ENCODE results near the gene TSSK6. TPM values are rescaled to one million over a fixed set of nuclear protein-coding genes. Genes with fewer than 3 reads are reported as not detected.
A peak's percentile ranks its signal among the peaks of the same experiment; 100 is the strongest.

The TSSK6 gene
- polyA plus RNA-seq, 4 donors = 1.6 to 3.4 (median 1.9) TPM

DNA sequence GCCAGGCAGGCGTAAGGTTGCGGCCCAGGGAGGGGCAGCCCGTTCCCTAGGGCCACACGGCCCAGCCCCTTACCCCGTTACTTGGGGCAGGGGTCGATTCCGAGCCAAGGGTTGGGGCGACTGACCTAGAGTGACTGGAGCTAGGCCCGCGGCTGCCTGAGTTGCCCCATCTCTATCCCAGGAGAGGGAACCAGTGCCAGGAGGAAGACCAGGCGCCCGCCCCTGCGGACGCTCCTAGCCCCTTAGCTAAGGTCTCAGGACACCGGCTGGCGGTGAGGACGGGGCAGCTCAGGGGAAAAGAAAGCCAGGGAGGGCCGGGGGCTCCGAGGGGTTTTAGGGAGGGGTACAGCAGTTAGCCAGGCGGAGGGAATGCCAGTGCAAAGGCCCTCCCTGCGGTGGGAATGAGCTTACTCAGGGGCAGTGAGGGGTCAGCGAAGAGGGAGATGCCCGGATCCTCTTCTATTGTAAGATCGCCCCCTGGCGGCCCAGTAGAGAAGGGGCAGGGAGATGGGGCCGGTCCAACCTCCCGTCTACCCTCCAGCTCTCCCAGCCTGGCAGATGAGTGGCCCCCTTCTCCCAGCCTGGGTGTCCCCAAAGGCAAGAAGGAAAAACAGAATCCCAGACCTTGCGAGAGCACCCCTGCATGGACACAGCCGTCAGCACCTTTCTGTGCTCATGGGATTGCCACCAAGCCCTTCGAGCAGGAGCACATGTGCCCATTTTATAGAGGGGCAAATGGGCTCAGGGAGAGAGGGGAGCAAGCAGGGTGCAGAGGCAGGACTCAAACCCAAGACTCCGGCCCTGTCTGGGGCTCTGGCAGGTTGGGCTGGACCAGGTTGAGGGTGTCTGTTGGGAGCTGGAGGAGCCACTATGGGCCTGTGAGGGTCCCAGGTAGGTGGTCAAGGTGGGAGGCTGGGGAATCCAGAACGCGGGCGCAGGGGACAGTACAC, 39.0 kb upstream of the TSSK6 start:
- 70 to 74% (median 73%) methylated on average over 34 of the region's 34 CpGs for WGBS, 3 donors
- H3K9me3 ChIP-seq (ENCODE audit: control insufficient read depth in 2 of 2, insufficient read depth in 1 of 2, low read depth in 1 of 2, low read length in 1 of 2) = peaks cover 0 to 5% of the 10 kb centered on the region in 2 donors
- DNase-seq (peak in 1 of 2 donors; percentile 51), FAIRE-seq (no peak)
- H3K4me1 ChIP-seq (ENCODE audit: control insufficient read depth in 3 of 3, insufficient read depth in 2 of 3, low read depth in 1 of 3, low read length in 2 of 3) = no peaks in the 10 kb centered on the region
- no peaks in the 10 kb centered on the region for H3K27me3 ChIP-seq (ENCODE audit: control insufficient read depth in 3 of 3, insufficient read depth in 3 of 3, low read length in 3 of 3)
- H3K36me3 ChIP-seq (ENCODE audit: control insufficient read depth in 3 of 3, insufficient read depth in 2 of 3, low read depth in 1 of 3, low read length in 3 of 3) = no peaks in the 10 kb centered on the region
- H3K4me3 ChIP-seq (ENCODE audit: low read depth in 1 of 3, low read length in 3 of 3) = no peak overlapping the region
- H3K27ac ChIP-seq (ENCODE audit: low read depth in 1 of 3, low read length in 2 of 3) = no peak overlapping the region

- no peaks in the 10 kb centered on the region for H3K27me3 ChIP-seq (ENCODE audit: control insufficient read depth in 3 of 3, insufficient read depth in 3 of 3, low read length in 3 of 3)
- no peak overlapping the region for H3K27ac ChIP-seq (ENCODE audit: low read depth in 1 of 3, low read length in 2 of 3)
- no peaks in the 10 kb centered on the region for H3K4me1 ChIP-seq (ENCODE audit: control insufficient read depth in 3 of 3, insufficient read depth in 2 of 3, low read depth in 1 of 3, low read length in 2 of 3)
- 84 to 90% (median 89%) methylated on average over 10 of the region's 10 CpGs for WGBS, 3 donors
- DNase-seq (no peak), FAIRE-seq (no peak)
- no peaks in the 10 kb centered on the region for H3K36me3 ChIP-seq (ENCODE audit: control insufficient read depth in 3 of 3, insufficient read depth in 2 of 3, low read depth in 1 of 3, low read length in 3 of 3)
- H3K9me3 ChIP-seq (ENCODE audit: control insufficient read depth in 2 of 2, insufficient read depth in 1 of 2, low read depth in 1 of 2, low read length in 1 of 2) = peaks cover 0 to 5% of the 10 kb centered on the region in 2 donors
- H3K4me3 ChIP-seq (ENCODE audit: low read depth in 1 of 3, low read length in 3 of 3) = no peak overlapping the region
Measured at GRCh38 chr19:19553670-19554069, 38.3 kb upstream of the TSSK6 start.

- peaks cover 0 to 5% of the 10 kb centered on the region in 2 donors for H3K9me3 ChIP-seq (ENCODE audit: control insufficient read depth in 2 of 2, insufficient read depth in 1 of 2, low read depth in 1 of 2, low read length in 1 of 2)
- DNase-seq (peak; percentile 35 to 41), FAIRE-seq (no peak)
- no peak overlapping the region for H3K27ac ChIP-seq (ENCODE audit: low read depth in 1 of 3, low read length in 2 of 3)
- no peak overlapping the region for H3K4me3 ChIP-seq (ENCODE audit: low read depth in 1 of 3, low read length in 3 of 3)
- 45 to 48% (median 47%) methylated on average over 6 of the region's 6 CpGs for WGBS, 3 donors
- H3K36me3 ChIP-seq (ENCODE audit: control insufficient read depth in 3 of 3, insufficient read depth in 2 of 3, low read depth in 1 of 3, low read length in 3 of 3) = no peaks in the 10 kb centered on the region
- no peaks in the 10 kb centered on the region for H3K27me3 ChIP-seq (ENCODE audit: control insufficient read depth in 3 of 3, insufficient read depth in 3 of 3, low read length in 3 of 3)
- no peaks in the 10 kb centered on the region for H3K4me1 ChIP-seq (ENCODE audit: control insufficient read depth in 3 of 3, insufficient read depth in 2 of 3, low read depth in 1 of 3, low read length in 2 of 3)
Measured at GRCh38 chr19:19552798-19553197, 37.5 kb upstream of the TSSK6 start.

- Histone ChIP-seq H3K4me1 (ENCODE audit: control insufficient read depth in 3 of 3, insufficient read depth in 2 of 3, low read depth in 1 of 3, low read length in 2 of 3) (no peaks in the 10 kb centered on the region), H3K9me3 (ENCODE audit: control insufficient read depth in 2 of 2, insufficient read depth in 1 of 2, low read depth in 1 of 2, low read length in 1 of 2) (peaks cover 0 to 5% of the 10 kb centered on the region in 2 donors), H3K36me3 (ENCODE audit: control insufficient read depth in 3 of 3, insufficient read depth in 2 of 3, low read depth in 1 of 3, low read length in 3 of 3) (no peaks in the 10 kb centered on the region), H3K27ac (ENCODE audit: low read depth in 1 of 3, low read length in 2 of 3) (no peak overlapping the region), H3K27me3 (ENCODE audit: control insufficient read depth in 3 of 3, insufficient read depth in 3 of 3, low read length in 3 of 3) (no peaks in the 10 kb centered on the region), H3K4me3 (ENCODE audit: low read depth in 1 of 3, low read length in 3 of 3) (no peak overlapping the region)
- FAIRE-seq (no peak), DNase-seq (no peak)
- 70 to 78% (median 75%) methylated on average over 14 of the region's 14 CpGs for WGBS, 3 donors
Measured at GRCh38 chr19:19551853-19552192, 36.5 kb upstream of the TSSK6 start.

- no peak for DNase-seq
- Histone ChIP-seq H3K36me3 (ENCODE audit: control insufficient read depth in 3 of 3, insufficient read depth in 2 of 3, low read depth in 1 of 3, low read length in 3 of 3) (no peaks in the 10 kb centered on the region), H3K4me1 (ENCODE audit: control insufficient read depth in 3 of 3, insufficient read depth in 2 of 3, low read depth in 1 of 3, low read length in 2 of 3) (no peaks in the 10 kb centered on the region), H3K27ac (ENCODE audit: low read depth in 1 of 3, low read length in 2 of 3) (no peak overlapping the region), H3K4me3 (ENCODE audit: low read depth in 1 of 3, low read length in 3 of 3) (no peak overlapping the region), H3K27me3 (ENCODE audit: control insufficient read depth in 3 of 3, insufficient read depth in 3 of 3, low read length in 3 of 3) (no peaks in the 10 kb centered on the region), H3K9me3 (ENCODE audit: control insufficient read depth in 2 of 2, insufficient read depth in 1 of 2, low read depth in 1 of 2, low read length in 1 of 2) (peaks cover 0 to 5% of the 10 kb centered on the region in 2 donors)
- WGBS, 3 donors = 81 to 84% (median 81%) methylated on average over 10 of the region's 10 CpGs
- FAIRE-seq = no peak
Measured at GRCh38 chr19:19550972-19551852, 35.9 kb upstream of the TSSK6 start.

GRCh38 chr19:19550485-19550929, 35.2 kb upstream of the TSSK6 start:
- Histone ChIP-seq H3K4me1 (ENCODE audit: control insufficient read depth in 3 of 3, insufficient read depth in 2 of 3, low read depth in 1 of 3, low read length in 2 of 3) (no peaks in the 10 kb centered on the region), H3K27me3 (ENCODE audit: control insufficient read depth in 3 of 3, insufficient read depth in 3 of 3, low read length in 3 of 3) (no peaks in the 10 kb centered on the region), H3K27ac (ENCODE audit: low read depth in 1 of 3, low read length in 2 of 3) (no peak overlapping the region), H3K9me3 (ENCODE audit: control insufficient read depth in 2 of 2, insufficient read depth in 1 of 2, low read depth in 1 of 2, low read length in 1 of 2) (peaks cover 0 to 5% of the 10 kb centered on the region in 2 donors), H3K36me3 (ENCODE audit: control insufficient read depth in 3 of 3, insufficient read depth in 2 of 3, low read depth in 1 of 3, low read length in 3 of 3) (no peaks in the 10 kb centered on the region), H3K4me3 (ENCODE audit: low read depth in 1 of 3, low read length in 3 of 3) (no peak overlapping the region)
- DNase-seq = no peak
- 54 to 73% (median 55%) methylated on average over 8 of the region's 8 CpGs for WGBS, 3 donors
- no peak for FAIRE-seq

DNA sequence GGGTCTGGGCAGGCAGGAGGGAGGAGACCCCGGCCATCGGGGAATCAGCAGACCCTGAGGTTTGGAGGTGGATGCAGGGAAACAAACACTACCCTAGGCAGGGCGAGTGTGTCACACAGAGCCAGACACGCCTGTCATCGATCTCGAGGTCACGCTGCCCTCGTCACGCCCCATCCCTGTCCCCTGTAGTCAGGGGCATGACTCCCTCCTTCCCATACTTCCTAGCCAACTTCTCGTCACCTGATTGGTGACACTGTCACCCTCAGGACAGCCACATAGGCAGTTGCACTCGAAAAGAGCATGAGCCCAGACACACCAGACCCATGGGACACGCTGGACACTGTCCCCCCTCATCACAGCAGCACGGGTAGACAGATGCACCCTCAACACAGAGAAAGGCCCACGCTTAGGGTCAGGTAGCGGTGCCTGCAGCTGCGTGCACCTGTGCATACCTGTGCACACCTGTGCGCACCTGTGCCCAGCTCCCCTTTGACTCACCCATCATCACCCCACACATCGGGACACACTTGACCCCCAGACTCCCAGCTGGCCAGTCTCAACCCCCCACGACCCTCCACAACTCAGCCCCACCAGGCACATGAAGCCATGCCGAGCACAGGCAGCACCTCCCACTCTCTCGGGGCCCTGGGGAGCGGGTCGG, 34.6 kb upstream of the TSSK6 start:
- 45 to 65% (median 63%) methylated on average over 23 of the region's 23 CpGs for WGBS, 3 donors
- Histone ChIP-seq H3K4me3 (ENCODE audit: low read depth in 1 of 3, low read length in 3 of 3) (no peak overlapping the region), H3K27me3 (ENCODE audit: control insufficient read depth in 3 of 3, insufficient read depth in 3 of 3, low read length in 3 of 3) (no peaks in the 10 kb centered on the region), H3K4me1 (ENCODE audit: control insufficient read depth in 3 of 3, insufficient read depth in 2 of 3, low read depth in 1 of 3, low read length in 2 of 3) (no peaks in the 10 kb centered on the region), H3K36me3 (ENCODE audit: control insufficient read depth in 3 of 3, insufficient read depth in 2 of 3, low read depth in 1 of 3, low read length in 3 of 3) (no peaks in the 10 kb centered on the region), H3K9me3 (ENCODE audit: control insufficient read depth in 2 of 2, insufficient read depth in 1 of 2, low read depth in 1 of 2, low read length in 1 of 2) (peaks cover 0 to 5% of the 10 kb centered on the region in 2 donors), H3K27ac (ENCODE audit: low read depth in 1 of 3, low read length in 2 of 3) (no peak overlapping the region)
- DNase-seq (no peak), FAIRE-seq (no peak)

All from small intestine (tissue), 7 donors.